PC-3 (cell line): ENCODE data around the gene MYEOV.

Experiments
- EZH2 ChIP-seq: fragments of 300-600 bp; sonication (generic); IDR thresholded peaks from one replicate; pipeline ENCODE4 v1.6.1; 2017; ENCODE audit warnings: antibody characterized with exemption, mild to moderate bottlenecking, low read length; ENCODE audit not compliant: unreplicated experiment
- TF ChIP-seq, protein P1 (sequence below): fragments of 300-600 bp; sonication (generic); conservative IDR thresholded peaks from 2 replicates; pipeline ENCODE4 v1.5.1; 2017; ENCODE audit warnings: antibody characterized with exemption, low read depth, mild to moderate bottlenecking, low read length

GRCh38 chr11:69277074-69277809 lies 16.7 kb upstream of the MYEOV start:
- TF ChIP-seq, protein P1, sequence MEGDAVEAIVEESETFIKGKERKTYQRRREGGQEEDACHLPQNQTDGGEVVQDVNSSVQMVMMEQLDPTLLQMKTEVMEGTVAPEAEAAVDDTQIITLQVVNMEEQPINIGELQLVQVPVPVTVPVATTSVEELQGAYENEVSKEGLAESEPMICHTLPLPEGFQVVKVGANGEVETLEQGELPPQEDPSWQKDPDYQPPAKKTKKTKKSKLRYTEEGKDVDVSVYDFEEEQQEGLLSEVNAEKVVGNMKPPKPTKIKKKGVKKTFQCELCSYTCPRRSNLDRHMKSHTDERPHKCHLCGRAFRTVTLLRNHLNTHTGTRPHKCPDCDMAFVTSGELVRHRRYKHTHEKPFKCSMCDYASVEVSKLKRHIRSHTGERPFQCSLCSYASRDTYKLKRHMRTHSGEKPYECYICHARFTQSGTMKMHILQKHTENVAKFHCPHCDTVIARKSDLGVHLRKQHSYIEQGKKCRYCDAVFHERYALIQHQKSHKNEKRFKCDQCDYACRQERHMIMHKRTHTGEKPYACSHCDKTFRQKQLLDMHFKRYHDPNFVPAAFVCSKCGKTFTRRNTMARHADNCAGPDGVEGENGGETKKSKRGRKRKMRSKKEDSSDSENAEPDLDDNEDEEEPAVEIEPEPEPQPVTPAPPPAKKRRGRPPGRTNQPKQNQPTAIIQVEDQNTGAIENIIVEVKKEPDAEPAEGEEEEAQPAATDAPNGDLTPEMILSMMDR: no peak
- TF ChIP-seq EZH2: no peak
